BLaER1 (cell line): ENCODE measurements around the gene UNC13D.
A peak's percentile ranks its signal among the peaks of the same experiment; 100 is the strongest.

Experiments
- H3K27ac ChIP-seq: shearing (Covaris generic); formaldehyde crosslinking; 2 replicates; pipeline ENCODE4 v1.8.1; 2022
- H3K27me3 ChIP-seq: shearing (Covaris generic); formaldehyde crosslinking; 2 replicates; pipeline ENCODE4 v1.8.1; 2022
- H3K36me3 ChIP-seq: shearing (Covaris generic); formaldehyde crosslinking; 2 replicates; pipeline ENCODE4 v1.8.1; 2022
- H3K4me1 ChIP-seq: shearing (Covaris generic); formaldehyde crosslinking; 2 replicates; pipeline ENCODE4 v1.8.1; 2022
- H3K4me2 ChIP-seq: shearing (Covaris generic); formaldehyde crosslinking; 2 replicates; pipeline ENCODE4 v1.8.1; 2022
- H3K4me3 ChIP-seq: shearing (Covaris generic); formaldehyde crosslinking; 2 replicates; pipeline ENCODE4 v1.8.1; 2022
- H3K9ac ChIP-seq: shearing (Covaris generic); formaldehyde crosslinking; 2 replicates; pipeline ENCODE4 v1.8.1; 2022
- H3K9me3 ChIP-seq: shearing (Covaris generic); formaldehyde crosslinking; 2 replicates; pipeline ENCODE4 v1.8.1; 2022
- H4K20me1 ChIP-seq: shearing (Covaris generic); formaldehyde crosslinking; 2 replicates; pipeline ENCODE4 v1.8.1; 2022
- Cebpa-rat ChIP-seq: shearing (Covaris generic); IDR thresholded peaks from 2 replicates; pipeline ENCODE4 v1.8.1; 2022

The UNC13D gene

GRCh38 chr17:75777296-75777922, 66.8 kb downstream of the UNC13D start:
- Histone ChIP-seq H3K4me1 (peaks cover 37% of the 10 kb centered on the region), H3K4me2 (peak overlapping the region; percentile 87), H3K27ac (no peak overlapping the region), H3K4me3 (peak overlapping the region; percentile 96), H3K36me3 (peaks cover 59% of the 10 kb centered on the region), H4K20me1 (peaks cover 65% of the 10 kb centered on the region), H3K27me3 (no peaks in the 10 kb centered on the region), H3K9ac (peak overlapping the region; percentile 99), H3K9me3 (no peaks in the 10 kb centered on the region; the same call in 1 of the 2 replicates)
- no peak for TF ChIP-seq Cebpa-rat
